ENCODE data around the gene AATK. TPM values are rescaled to one million over a fixed set of nuclear protein-coding genes. Genes with fewer than 3 reads are reported as not detected.

Gene AATK
- total and polyA plus RNA-seq, 2 donors (not counting 3 experiments of a cell fraction or from before 2014, with no cell fraction given), result 0.69 to 1.00 TPM

DNA sequence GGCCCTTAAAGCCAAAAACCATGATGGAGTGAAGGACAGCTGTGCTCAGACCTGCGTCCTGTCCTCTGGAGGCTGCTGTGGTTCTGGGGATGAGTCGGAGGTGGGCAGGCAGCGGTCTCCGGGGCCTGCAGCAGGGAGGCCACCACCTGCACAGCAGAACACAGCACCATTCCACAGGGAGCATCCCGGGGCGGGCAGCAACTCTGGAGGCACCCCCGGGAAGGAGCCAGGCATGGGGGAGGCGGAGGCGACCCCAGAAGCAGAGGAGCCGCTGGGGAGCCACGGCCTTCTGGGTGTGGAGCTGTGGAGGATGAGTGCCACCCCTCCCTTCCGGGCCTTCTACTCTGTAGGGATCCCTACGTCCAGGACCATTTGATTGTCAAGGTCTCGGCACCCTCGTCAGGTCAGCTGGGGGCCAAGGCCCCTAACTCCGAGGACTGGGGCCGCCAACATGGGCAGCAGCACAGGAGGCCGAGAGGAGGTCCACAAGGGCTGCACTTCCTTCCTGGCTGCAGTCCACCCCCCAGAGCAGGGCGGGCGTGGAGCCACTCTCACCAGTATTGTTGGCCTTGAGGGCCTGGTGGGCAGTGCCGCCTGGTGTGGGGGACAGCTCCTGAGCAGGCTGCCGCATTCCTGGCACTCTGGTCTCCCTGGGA is 32.9 kb upstream of the AATK start:
- CTCF ChIA-PET, result interaction anchor here (1.5 to 4.4 kb wide), 3 partner anchors 9 to 56 kb away, joined by 3 to 91 read pairs (median 4); no protein-coding TSS in a partner anchor
- POLR2A ChIA-PET, result no interaction called here
- no peaks in the 10 kb centered on the region for H3K4me1 ChIP-seq (ENCODE audit: control insufficient read depth, extremely low read depth, insufficient read depth, low read length)
- H3K9me3 ChIP-seq (replicated peaks; ENCODE audit: control insufficient read depth, insufficient read depth, low read length), result no peaks in the 10 kb centered on the region
- H3K36me3 ChIP-seq (ENCODE audit: control insufficient read depth in 2 of 2, extremely low read depth in 1 of 2, insufficient read depth in 2 of 2, low read length in 2 of 2), result peaks cover 0 to 3% of the 10 kb centered on the region in 2 experiments
- FAIRE-seq, result no peak
- no peaks in the 10 kb centered on the region for H3K27me3 ChIP-seq (ENCODE audit: control insufficient read depth in 2 of 2, insufficient read depth in 2 of 2, low read length in 2 of 2)
- H3K9me1 ChIP-seq (replicated peaks; ENCODE audit: control insufficient read depth, extremely low read depth, insufficient read depth, low read length), result no peaks in the 10 kb centered on the region
- dilution Hi-C loops (cut with MboI; ENCODE audit: extremely low pct_ligation_motif_present, low sequenced_read_pairs) (no loop called here), intact Hi-C loops (cut with micrococcal nuclease) (no loop called here)
- no peaks in the 10 kb centered on the region for H3K79me2 ChIP-seq (ENCODE audit: control insufficient read depth, insufficient read depth, low read length)
- no peak overlapping the region for H3K4me3 ChIP-seq (replicated peaks in 1 of 3; ENCODE audit: insufficient read depth in 1 of 3, low read depth in 1 of 3, low read length in 3 of 3)
- no peaks in the 10 kb centered on the region for H4K20me1 ChIP-seq (replicated peaks; ENCODE audit: control insufficient read depth, extremely low read depth, insufficient read depth, low read length)
- no peak overlapping the region for H3K27ac ChIP-seq (ENCODE audit: insufficient read depth, low read depth, low read length)
- TF ChIP-seq EZH2 (IDR thresholded peaks at IDR 0.05; ENCODE audit: borderline replicate concordance, low read depth, low read length, severe bottlenecking) (no peak), POLR2AphosphoS5 (IDR thresholded peaks at IDR 0.05; ENCODE audit: insufficient read depth, low read depth, low read length) (no peak), POLR2A (IDR thresholded peaks at IDR 0.05; ENCODE audit: low read depth, low read length) (no peak), JUN (IDR thresholded peaks at IDR 0.05; ENCODE audit: borderline replicate concordance, insufficient read depth, insufficient read length, low read depth) (no peak), FOS (IDR thresholded peaks at IDR 0.05; ENCODE audit: borderline replicate concordance, insufficient read depth, low read length) (no peak), MYC (IDR thresholded peaks at IDR 0.05; ENCODE audit: low read depth, low read length) (no peak), GATA2 (IDR thresholded peaks at IDR 0.05; ENCODE audit: insufficient read depth, insufficient read length, low read depth, low read length) (no peak)
- TF ChIP-seq, protein P1, sequence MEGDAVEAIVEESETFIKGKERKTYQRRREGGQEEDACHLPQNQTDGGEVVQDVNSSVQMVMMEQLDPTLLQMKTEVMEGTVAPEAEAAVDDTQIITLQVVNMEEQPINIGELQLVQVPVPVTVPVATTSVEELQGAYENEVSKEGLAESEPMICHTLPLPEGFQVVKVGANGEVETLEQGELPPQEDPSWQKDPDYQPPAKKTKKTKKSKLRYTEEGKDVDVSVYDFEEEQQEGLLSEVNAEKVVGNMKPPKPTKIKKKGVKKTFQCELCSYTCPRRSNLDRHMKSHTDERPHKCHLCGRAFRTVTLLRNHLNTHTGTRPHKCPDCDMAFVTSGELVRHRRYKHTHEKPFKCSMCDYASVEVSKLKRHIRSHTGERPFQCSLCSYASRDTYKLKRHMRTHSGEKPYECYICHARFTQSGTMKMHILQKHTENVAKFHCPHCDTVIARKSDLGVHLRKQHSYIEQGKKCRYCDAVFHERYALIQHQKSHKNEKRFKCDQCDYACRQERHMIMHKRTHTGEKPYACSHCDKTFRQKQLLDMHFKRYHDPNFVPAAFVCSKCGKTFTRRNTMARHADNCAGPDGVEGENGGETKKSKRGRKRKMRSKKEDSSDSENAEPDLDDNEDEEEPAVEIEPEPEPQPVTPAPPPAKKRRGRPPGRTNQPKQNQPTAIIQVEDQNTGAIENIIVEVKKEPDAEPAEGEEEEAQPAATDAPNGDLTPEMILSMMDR (IDR thresholded peaks at IDR 0.05; ENCODE audit: extremely low read depth in 1 of 2, insufficient read depth in 1 of 2, low read depth in 1 of 2, low read length in 2 of 2), result no peak
- TF ChIP-seq, protein P2, sequence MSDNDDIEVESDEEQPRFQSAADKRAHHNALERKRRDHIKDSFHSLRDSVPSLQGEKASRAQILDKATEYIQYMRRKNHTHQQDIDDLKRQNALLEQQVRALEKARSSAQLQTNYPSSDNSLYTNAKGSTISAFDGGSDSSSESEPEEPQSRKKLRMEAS (IDR thresholded peaks at IDR 0.05; ENCODE audit: insufficient read depth, insufficient read length), result no peak
- H2AFZ ChIP-seq (ENCODE audit: low read depth, low read length), result no peak overlapping the region
- no peak for DNase-seq (ENCODE audit: low read depth, low spot score)
- no TSS peak for BruUV-seq (replicated peaks)
- no peak overlapping the region for H3K4me2 ChIP-seq (ENCODE audit: insufficient read depth, low read length)
- no peak overlapping the region for H3K9ac ChIP-seq (replicated peaks; ENCODE audit: extremely low read depth, insufficient read depth, low read length)

Data from endothelial cell of umbilical vein (primary cell).